GM15510 (cell line): Measurements from ENCODE around the gene RASL10A.

Experiments
- POLR2A ChIP-seq: IDR thresholded peaks from 3 replicates; pipeline ENCODE4 v1.6.1; 2011; ENCODE audit warnings: borderline replicate concordance; ENCODE audit not compliant: insufficient read length; ENCODE audit errors: extremely low read depth

Gene RASL10A

GRCh38 chr22:29312218-29313125 lies 3.0 kb downstream of the RASL10A start:
- no peak for TF ChIP-seq POLR2A

GRCh38 chr22:29311464-29312217 lies 3.9 kb downstream of the RASL10A start:
- TF ChIP-seq POLR2A: no peak

- no peak for TF ChIP-seq POLR2A
Observed at GRCh38 chr22:29310863-29311339, 4.6 kb downstream of the RASL10A start.

- TF ChIP-seq POLR2A: no peak
Observed at GRCh38 chr22:29310065-29310862, 5.2 kb downstream of the RASL10A start.

GRCh38 chr22:29309332-29310064 lies 6.0 kb downstream of the RASL10A start:
- TF ChIP-seq POLR2A: no peak

- TF ChIP-seq POLR2A: no peak
Observed at GRCh38 chr22:29308791-29309262, 6.7 kb downstream of the RASL10A start.

- TF ChIP-seq POLR2A: no peak
Observed at GRCh38 chr22:29308148-29308790, 7.2 kb downstream of the RASL10A start.

GRCh38 chr22:29307596-29308147 lies 7.8 kb downstream of the RASL10A start:
- no peak for TF ChIP-seq POLR2A

- TF ChIP-seq POLR2A: no peak
Observed at GRCh38 chr22:29306835-29307595, 8.5 kb downstream of the RASL10A start.

GRCh38 chr22:29306175-29306834 lies 9.2 kb downstream of the RASL10A start, which contains the start of gene GAS2L1:
TSS of gene GAS2L1 (plus strand) at chr22:29306650. CDS start at chr22:29308106, 1,456 bp downstream.
- TF ChIP-seq POLR2A: no peak

- TF ChIP-seq POLR2A: no peak
Observed at GRCh38 chr22:29305836-29306174, 9.7 kb downstream of the RASL10A start.
